NCI-H1048 (cell line): Measurements from ENCODE around the gene IQCM.

Experiments used
- DNase-seq: peaks from one replicate; lab custom pipeline; 2025; lab: John Stamatoyannopoulos, UW

IQCM gene

DNA sequence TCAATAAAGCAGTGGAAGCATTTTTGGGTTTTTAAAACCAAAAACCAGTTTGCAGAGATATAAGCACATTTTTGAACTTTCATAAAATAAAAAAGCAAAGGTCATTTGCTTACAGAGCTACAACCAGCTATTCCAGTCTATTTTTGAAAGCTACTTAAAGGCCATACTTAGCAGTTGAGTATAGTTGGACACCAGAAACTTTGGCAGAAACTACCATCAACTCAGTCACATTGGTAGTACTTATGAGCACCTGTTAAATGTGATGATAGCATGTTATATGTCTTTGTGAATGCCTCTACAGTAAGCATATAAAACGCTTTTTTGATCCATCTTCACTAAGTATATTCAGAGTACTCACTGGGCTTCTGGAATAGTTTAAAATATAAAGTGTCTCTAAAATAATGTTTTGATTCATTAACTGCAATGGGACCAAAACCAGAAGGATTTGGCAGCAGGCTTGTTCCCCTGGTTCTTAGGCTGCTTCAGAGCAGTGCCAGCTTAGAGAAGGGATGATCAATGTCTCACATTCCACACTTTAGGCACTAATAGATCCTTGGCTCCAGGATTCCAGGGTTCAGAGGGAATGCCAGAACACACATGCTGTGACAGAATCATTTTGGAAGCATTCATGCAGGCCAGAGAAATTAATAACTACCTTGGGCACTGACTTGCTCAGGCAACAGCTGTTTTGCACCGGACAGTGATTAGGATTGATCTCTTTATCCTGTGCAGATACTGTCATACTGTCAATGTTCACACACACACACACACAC, 103.9 kb downstream of the IQCM start:
- DNase-seq = no peak

DNA sequence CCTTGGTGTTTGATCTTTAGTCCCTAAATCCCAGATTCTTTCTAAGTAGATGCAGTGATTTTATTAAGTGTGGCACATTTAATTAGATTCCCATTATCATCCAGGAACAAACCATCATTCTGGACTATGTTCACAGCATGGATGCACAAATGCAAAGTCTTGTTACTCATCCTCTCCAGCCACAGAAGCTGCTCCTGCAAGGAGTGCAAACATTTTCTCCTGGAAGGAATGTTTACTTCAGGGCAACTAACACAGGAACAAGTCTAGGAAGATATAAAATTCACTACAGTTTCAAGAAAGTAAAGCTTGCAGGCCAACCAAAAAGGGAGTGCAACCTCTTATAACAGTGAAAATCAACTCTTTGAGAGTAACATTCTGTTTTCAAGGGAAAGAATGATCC, 106.0 kb downstream of the IQCM start:
- DNase-seq = no peak

DNA sequence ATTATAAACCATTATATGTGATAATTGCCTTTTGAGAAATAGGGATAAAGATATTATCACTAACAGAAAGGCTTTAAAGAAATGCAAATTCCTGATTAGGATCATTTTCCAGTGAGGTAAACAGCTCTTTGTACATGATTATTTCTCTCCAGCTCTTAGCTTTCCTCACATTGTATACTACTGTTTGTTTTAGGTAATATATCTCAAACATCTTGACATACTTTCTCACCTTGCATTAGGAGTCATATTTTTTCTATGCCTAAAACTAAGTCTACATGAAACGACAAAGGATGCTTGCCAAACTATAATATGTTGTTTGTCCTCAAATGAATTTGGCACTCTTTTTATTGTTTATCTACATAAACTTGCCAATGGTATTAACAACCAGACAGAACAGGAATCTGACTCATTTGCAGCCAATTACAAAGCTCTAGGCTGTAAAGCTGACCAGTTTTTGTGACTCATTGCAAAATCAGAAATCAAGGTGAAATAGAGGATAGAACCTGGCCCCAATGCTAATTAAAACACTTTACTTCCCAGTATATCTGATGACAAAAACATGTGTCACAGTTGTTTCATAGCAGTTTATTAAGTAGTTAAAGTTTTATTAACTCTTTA, 107.0 kb downstream of the IQCM start:
- DNase-seq = no peak

DNA sequence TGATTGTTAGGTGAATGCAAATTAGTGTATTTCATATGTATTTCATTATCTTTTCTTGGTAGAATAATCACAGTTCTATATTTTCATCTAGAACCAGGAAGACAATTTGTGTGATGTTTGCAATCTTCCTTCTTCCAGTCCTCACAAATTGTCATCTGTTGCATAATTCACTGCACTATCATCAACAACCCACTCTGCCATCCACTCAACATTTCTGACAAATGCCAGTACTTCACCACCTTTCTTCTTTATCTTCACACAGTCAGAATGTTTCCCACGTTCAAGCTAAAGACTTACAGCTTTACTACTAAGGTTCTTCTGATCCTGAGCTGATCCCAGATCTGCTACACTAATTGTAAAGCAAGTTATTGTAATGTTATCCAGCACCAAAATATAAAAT, 107.8 kb downstream of the IQCM start:
- DNase-seq = no peak

DNA sequence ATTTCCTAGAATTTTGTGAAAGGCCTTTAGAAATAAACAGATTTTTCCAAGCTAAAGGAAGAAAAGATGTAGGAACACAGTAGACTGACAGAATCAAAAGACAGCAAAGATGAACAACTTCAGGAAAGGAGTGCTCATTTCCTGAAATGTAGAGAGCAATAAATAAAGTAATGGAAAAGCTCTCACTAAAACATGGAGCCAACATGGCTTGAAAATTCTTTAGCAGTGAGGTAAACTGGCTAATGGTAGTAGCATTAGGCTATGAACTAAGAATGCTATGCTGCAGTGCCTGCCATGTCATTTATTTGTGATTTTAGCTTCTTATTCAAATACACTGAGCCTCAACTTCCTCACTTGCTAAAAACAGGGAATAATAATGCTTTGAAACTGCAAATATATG, 108.7 kb downstream of the IQCM start:
- DNase-seq = no peak

DNA sequence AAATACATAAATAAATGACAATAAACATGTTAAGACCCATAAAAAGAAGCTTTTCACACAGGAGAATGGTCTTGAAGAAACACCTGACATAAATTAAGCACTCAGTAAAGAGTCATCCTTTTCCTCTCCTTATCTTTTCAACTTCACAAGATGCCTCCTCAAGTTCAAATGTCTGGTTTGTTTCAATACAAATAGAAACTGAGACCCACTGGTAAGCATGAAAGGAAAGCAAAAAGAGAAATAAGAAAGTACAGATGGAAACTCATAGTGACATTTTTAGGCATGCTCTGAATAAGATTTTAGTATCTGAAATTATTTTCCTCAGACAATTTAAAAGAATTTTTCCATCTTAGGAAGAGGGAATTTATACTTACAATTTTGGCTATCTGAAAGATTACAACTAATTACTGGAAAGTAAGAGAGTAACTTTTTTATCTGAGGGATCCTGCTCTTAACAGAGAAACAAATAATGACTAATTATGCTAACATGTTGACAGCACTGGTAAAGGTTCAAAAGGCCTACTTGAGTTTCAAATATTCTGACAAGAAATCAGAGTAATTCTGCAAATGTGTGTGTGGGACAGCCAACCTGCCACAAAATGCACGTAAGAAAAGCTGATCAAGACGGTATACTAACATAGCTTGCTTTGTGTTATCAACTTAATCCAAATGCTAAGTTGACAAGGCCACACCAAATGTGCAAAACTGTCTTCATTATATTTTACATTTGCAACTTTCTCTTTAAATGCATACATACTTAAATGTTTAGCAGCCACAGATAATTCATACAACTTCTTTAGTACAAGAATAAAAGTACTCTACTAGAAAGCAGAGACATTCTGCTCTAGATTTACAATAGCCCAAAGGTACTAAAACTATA, 113.0 kb downstream of the IQCM start:
- no peak for DNase-seq

DNA sequence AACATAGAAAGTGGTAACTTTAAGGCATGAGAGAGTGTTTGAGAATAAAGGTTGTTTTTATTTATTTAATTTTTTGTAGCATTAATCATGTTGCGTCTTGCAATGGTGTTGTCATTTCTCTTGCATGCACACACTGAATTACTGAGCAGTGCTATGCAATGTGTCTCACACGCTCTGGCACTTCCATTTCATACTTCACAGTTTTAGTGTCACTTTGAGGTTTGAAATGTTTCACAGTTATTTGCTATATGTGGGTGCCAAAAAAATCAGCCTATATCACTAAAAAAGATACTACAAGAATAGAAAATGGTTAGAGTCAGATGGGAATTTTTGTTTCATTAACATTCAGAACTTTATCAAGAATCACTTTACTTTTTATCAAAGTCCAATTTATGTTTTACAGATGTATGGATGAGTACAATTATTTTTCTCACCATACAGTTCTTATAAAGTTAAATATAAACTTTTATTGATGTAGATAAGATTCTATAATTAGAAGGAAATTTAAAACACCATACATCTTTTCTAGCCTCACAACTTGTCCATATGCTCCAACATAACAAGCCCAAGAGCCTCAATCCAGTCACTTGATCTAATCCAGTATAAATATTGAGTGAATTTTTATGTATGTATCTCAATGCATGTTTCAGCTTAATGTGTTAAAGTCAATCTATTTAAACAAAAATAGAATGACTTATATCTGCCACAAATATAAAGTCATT, 114.0 kb downstream of the IQCM start:
- no peak for DNase-seq

DNA sequence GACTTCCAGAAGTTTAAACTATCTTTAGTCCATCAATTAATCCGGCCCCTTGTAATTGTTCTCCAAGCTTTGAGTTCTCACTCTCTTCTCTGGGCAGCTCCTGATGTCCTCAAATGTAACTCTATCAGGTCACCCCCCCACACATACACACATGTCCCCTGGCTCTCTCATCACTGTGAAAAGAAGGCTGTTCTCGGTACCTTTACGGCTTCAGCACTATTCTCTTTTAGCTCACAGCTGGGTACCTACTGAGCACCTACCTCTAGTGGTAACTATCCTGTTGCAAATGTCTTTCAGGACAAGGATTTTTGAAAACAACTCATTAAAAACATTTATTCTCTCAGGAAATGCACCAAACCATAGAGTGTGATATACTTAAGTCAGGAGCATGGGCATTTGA, 115.4 kb downstream of the IQCM start:
- no peak for DNase-seq

DNA sequence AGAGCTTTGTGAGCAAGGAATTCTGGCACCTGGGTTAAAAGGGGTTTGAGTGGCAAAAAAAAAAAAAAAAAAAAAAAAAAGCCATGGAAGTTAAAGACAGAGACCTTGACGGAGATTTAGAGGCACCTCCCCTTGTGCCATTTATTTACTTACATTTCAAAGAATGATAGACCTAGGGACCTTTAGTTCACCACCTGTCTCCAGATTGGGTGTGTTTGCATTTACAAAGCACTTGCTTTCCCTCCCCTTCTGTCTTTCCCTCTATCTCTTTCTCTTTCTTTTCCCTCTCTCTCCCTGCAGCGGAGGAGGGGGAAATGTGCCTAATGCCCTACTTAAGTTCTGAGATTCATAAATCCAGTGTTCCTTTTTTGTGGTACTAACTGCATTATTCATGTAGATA, 116.0 kb downstream of the IQCM start:
- no peak for DNase-seq

DNA sequence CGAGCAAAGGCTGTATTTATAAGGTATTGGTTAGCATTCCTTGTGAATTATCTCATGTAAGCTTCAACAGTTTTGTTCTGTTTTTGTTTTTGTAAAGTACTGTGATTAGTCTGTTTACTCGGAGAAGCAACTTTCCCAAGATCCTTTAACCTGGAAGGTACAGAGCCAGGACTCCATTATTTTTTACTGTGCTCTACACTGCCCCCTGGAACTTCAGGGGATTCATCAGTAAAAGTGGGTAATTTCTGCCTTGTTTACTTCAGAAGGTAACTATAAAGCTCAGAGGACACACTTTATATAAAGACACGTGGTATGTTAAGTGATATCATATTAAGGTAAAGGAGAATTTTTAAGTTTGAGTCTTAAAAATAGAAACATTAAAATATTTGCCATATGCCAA, 124.9 kb downstream of the IQCM start:
- no peak for DNase-seq

DNA sequence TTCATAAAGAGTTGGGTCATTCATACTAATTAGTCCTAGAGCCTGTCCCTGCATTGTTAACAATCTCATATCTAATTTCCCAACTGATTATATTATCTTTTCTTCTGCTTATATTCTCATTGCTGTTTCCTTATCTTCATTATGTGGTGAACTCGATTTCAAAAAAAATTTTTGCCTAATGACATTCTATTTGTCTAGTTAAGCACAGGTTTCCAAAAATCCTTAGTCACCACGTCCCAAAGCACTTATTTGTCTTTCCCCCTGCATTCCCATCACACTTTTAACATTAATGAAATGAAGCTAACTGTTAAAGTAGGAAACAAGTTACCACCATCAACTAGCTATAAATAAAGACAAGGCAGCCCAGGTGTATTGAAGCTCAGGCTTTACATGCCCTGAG, 131.1 kb downstream of the IQCM start:
- DNase-seq = no peak

DNA sequence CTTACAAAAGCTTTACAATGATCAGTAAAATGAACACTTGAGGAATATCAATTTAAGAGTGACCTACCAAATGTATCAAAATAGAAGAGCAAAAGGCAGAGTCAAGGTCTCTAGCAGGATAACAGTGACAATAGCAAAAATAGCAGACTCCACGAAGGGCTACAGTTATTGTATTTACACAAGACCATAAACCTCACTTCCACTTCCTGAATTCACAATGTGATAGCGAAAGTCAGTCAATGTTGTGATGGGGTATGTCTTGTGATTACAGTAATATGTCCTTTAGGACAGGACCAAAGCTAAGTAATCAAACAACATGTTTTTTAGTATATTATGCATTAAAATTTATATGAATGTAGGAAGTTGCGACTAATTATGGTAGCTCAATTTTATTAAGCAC, 139.6 kb downstream of the IQCM start:
- no peak for DNase-seq

DNA sequence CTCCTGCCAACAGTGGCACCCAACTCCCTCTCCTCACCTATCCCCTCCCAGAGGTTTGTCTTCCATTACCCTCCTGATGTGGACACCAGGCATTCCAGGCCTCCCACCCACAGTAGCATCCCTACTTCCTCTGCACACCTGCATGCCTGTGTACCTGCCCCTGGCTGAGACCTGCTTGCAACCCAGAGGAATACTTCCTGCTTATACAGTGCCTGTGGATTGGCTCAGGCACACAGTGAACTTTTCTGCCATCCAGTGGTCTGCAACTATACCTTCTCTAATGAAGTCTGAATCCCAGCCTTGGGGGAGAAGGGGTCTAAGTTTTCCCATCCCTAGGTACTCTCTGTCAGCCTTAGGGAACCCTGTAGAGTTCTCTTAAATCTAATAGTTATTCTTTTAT, 169.9 kb downstream of the IQCM start:
- no peak for DNase-seq

DNA sequence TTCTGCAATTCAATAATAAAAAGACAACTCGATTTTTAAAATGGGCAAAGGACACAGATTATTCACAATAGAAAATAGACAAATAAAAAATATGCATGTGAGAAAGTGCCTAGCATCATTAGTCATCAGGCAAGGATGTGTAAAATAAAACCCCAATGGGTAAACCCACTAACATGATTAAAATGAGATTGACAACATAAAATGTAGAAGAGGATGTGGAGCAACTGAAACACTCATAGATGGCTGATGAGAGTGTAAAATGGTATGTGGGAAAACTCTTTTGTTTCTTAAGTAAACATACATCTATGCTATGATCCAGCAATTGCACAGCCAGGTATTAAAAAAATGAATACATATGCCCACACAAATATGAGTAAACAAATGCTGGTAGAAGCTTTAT, 177.6 kb downstream of the IQCM start:
- DNase-seq = no peak

DNA sequence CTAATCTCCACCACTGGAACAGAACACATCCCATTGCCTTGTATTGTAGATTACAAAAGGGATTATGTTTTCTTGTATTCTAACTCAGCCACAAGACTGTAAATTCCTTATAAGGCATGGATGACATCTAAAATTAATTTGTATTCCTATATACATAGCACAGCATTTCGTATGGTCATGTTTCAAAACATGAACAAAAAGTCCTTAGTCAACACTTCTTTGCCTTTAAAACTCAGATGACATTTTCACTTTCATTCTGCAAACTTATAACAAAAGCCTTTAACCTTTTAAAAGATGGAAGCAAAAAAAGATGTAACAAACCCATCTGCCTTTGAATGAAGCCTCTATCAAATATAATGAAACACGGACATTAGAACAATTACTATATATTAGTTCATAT, 181.3 kb downstream of the IQCM start:
- no peak for DNase-seq

DNA sequence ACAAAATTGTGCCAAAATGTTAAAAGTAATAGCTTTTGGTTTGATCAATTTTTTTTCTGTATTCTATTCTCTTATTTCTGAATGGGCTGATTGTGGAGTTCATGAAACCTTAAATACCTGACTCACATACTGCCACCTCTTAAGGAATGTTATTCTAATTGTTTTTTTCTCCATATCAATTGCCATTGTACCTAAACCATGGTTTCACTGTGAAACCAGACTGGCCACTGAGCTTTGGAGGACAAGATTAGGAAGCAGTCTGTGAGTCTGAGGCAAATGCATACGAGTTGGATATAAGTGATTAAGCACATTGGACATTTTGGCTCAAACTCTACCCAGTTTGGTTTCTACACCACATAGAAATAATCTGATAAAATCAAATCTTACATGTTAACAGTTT, 184.0 kb downstream of the IQCM start:
- DNase-seq = no peak

DNA sequence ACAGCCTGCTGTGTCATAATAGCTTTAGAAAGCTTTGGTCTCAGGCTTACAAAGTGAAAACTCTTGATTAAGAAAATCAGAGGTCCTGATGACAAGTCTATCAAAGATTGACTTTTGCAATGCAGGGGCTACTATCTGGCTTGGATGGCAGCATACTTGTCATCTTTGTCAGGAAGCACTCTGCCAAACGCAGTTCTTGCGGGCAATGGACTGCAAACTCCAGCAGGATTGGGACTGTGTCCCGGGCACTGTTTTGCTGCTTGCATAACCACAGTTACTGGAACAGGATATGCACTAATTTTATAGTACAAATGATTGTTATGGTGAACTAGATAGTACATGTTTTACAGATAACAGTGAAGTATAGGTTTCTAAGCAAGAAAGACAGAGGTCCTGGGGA, 185.6 kb downstream of the IQCM start:
- no peak for DNase-seq

DNA sequence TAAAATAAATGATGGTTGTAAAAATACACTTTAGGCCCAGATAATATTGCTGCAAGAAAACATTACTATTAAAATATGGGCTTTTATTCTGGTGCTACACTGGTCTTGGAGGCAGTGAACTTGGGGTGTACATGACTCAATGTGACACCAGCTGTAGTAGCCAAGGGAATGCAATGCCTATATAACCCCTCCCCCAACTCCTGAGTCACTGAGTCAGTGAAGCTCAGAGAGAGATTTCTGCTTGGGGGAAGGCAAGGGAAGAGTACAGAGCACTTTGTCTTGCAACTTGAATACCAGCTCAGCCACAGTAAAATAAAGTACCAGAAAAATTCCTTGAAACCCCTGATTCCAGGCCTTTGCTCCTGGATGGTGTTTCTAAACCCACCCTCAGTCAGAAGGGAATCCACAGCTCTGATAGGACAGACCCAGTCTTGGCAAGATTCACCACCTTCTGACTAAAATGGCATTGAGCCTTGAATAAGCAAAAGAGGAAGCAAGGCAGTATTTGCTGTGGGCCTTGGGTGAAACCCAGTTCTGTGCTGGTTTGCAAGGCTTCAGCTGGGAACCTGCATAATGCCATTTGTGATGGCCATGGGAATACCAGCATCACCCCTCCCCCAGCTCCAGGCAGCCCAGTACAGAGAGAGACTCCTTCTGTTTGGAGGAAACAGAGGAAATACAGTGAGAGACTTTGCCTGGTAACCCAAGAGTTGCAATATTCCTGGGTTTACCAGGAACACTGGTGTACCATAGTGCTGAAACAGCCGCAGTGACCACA, 209.9 kb downstream of the IQCM start:
- no peak for DNase-seq

DNA sequence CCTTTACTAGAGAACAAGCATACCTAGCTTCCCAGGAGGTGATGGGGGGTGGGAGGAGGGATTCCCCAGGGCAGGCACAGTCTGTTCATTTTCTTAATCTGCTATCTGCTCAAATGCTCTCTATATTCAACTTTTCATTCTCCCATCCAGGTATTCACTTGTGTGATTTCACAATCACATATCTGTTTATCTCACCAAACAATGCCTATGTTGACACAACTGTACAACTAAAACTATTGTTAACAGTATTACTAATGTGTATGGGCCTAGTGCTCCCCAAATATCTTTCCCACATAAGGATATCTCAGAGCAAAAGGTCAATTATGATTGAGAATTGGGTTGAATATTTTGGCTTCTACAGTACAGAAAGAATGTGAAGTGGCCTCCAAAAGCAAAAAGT, 210.8 kb downstream of the IQCM start:
- no peak for DNase-seq

DNA sequence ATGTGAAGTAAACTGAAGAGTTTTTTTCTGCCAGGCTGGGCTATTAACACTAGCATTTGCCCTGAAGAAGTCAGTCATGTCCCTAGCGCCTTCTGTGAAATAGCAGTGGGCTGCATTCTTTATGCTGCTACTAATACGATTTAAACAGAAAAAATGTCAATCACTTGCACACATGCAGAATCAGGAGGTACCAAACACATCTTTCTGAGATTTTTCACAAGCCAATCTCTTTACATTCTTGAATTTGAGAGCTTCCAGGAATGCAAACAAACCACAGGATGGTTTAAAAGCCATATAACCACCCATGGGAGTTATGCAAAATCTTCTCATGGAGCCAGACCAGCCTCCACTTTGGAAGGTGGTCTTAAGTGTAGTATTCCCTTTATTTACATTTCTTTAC, 220.1 kb downstream of the IQCM start:
- no peak for DNase-seq

DNA sequence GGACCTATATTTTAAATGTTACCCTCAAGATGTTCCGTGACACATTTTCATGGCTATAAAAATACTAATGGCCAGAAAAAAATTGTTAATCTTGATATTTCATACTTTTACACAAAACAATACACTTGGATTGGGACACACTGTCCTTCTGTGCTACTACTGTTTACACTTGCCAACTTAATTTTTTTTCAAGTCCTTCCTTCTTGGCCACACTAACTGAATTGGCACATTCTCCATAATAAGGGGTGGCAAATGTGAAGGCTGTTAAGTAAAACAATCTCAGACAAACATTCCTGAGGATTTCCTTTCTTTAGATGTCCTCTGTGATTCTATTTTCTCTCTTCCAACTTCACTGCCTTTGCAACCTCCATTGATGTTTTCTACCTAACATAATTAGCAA, 225.8 kb downstream of the IQCM start:
- no peak for DNase-seq

DNA sequence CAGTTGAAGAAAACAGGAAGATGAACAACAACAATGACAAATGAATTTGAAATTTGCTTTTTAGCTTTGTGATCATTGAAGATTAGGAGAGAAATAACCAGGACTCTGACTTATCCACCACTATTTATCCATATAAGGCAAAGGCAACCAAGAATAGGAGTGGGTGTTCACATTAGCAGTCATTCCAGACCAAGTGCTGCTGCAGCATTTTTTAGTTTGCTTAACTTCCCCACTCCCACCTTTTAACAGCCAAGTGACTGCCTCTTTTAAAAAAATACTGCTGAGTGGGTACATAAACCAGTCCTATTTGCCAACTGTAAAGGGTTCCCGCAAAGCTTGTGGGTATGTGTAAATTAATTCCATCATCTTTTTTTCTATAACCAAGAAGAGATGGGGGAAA, 230.9 kb downstream of the IQCM start:
- no peak for DNase-seq
